ENCODE measurements around the gene KLHL29. TPM values are rescaled to one million over a fixed set of nuclear protein-coding genes. Genes with fewer than 3 reads are reported as not detected.

The KLHL29 gene
- total RNA-seq, 2 experiments from 2014 or later = 2.5 to 2.7 TPM

DNA sequence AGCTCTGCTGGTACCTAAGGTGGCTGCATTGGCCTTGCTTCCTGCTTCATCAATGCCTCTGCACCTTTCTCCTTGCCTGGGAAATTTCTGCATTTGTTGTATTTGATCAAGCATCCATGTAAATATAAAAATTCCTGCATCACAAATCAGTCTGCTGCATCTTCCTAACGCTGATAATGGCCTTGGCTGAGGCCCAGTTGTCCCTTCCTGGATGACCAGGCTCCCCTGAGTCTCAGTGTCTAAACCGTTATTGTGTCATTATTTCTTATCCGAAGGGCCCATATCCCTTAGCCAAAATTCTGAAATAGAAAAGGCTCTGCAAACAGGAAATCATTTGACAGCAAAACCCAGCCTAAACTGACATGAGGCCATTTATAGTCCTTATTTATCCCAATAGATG lies 62.4 kb downstream of the KLHL29 start:
- H3K27ac ChIP-seq (ENCODE audit: low read depth in 1 of 2, low read length in 2 of 2) = no peak overlapping the region
- Mint-ChIP-seq H3K27me3 (no peaks in the 10 kb centered on the region), H3K27ac (no peak overlapping the region), H3K9me3 (no peaks in the 10 kb centered on the region), H3K4me3 (no peak overlapping the region), H3K36me3 (ENCODE audit: low read depth) (no peaks in the 10 kb centered on the region), H3K4me1 (ENCODE audit: low read depth) (peaks cover 9% of the 10 kb centered on the region)
- ATAC-seq (ENCODE audit: poor library complexity) = no peak
- intact Hi-C loops (cut with DNase I, micrococcal nuclease) = no loop called here
- no peak for DNase-seq
- peaks cover under 1 to 2% of the 10 kb centered on the region in 2 experiments for H3K9me3 ChIP-seq (ENCODE audit: control insufficient read depth in 1 of 2, insufficient read depth in 1 of 2, low read length in 2 of 2)
- ChIA-PET CTCF (no interaction called here), POLR2A (no interaction called here)
- no peaks in the 10 kb centered on the region for H3K36me3 ChIP-seq (ENCODE audit: insufficient read depth, low read length)
- TF ChIP-seq, protein P1, sequence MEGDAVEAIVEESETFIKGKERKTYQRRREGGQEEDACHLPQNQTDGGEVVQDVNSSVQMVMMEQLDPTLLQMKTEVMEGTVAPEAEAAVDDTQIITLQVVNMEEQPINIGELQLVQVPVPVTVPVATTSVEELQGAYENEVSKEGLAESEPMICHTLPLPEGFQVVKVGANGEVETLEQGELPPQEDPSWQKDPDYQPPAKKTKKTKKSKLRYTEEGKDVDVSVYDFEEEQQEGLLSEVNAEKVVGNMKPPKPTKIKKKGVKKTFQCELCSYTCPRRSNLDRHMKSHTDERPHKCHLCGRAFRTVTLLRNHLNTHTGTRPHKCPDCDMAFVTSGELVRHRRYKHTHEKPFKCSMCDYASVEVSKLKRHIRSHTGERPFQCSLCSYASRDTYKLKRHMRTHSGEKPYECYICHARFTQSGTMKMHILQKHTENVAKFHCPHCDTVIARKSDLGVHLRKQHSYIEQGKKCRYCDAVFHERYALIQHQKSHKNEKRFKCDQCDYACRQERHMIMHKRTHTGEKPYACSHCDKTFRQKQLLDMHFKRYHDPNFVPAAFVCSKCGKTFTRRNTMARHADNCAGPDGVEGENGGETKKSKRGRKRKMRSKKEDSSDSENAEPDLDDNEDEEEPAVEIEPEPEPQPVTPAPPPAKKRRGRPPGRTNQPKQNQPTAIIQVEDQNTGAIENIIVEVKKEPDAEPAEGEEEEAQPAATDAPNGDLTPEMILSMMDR (IDR thresholded peaks at IDR 0.05) = no peak
- H3K27me3 ChIP-seq (ENCODE audit: control insufficient read depth in 1 of 2, insufficient read depth in 2 of 2, low read length in 2 of 2) = peaks cover 0 to 4% of the 10 kb centered on the region in 2 experiments
- H3K4me1 ChIP-seq (ENCODE audit: insufficient read depth, low read length) = no peaks in the 10 kb centered on the region
- no peak overlapping the region for H3K4me3 ChIP-seq (ENCODE audit: low read length)

- Mint-ChIP-seq H3K9me3 (no peaks in the 10 kb centered on the region), H3K27ac (no peak overlapping the region), H3K4me1 (ENCODE audit: low read depth) (peaks cover 23% of the 10 kb centered on the region), H3K27me3 (peaks cover 9% of the 10 kb centered on the region), H3K36me3 (ENCODE audit: low read depth) (no peaks in the 10 kb centered on the region), H3K4me3 (no peak overlapping the region)
- no peaks in the 10 kb centered on the region for H3K36me3 ChIP-seq (ENCODE audit: insufficient read depth, low read length)
- no peak overlapping the region for H3K4me3 ChIP-seq (ENCODE audit: low read length)
- DNase-seq (no peak), ATAC-seq (ENCODE audit: poor library complexity) (no peak)
- CTCF ChIA-PET = no interaction called here
- peaks cover 9% of the 10 kb centered on the region for H3K4me1 ChIP-seq (ENCODE audit: insufficient read depth, low read length)
- no peak overlapping the region for H3K27ac ChIP-seq (ENCODE audit: low read depth in 1 of 2, low read length in 2 of 2)
- H3K9me3 ChIP-seq (ENCODE audit: control insufficient read depth in 1 of 2, insufficient read depth in 1 of 2, low read length in 2 of 2) = no peaks in the 10 kb centered on the region
- peaks cover 0 to 4% of the 10 kb centered on the region in 2 experiments for H3K27me3 ChIP-seq (ENCODE audit: control insufficient read depth in 1 of 2, insufficient read depth in 2 of 2, low read length in 2 of 2)
- POLR2A ChIA-PET = no interaction called here
- intact Hi-C loops (cut with DNase I, micrococcal nuclease) = no loop called here
- TF ChIP-seq, protein P1 (IDR thresholded peaks at IDR 0.05) = no peak
Observed at GRCh38 chr2:23448906-23449305, 63.9 kb downstream of the KLHL29 start.

- Mint-ChIP-seq H3K4me3 (no peak overlapping the region), H3K27ac (no peak overlapping the region), H3K4me1 (ENCODE audit: low read depth) (peaks cover 27% of the 10 kb centered on the region), H3K27me3 (peaks cover 10% of the 10 kb centered on the region), H3K36me3 (ENCODE audit: low read depth) (no peaks in the 10 kb centered on the region), H3K9me3 (no peaks in the 10 kb centered on the region)
- Histone ChIP-seq H3K36me3 (ENCODE audit: insufficient read depth, low read length) (no peaks in the 10 kb centered on the region), H3K4me3 (ENCODE audit: low read length) (no peak overlapping the region), H3K9me3 (ENCODE audit: control insufficient read depth in 1 of 2, insufficient read depth in 1 of 2, low read length in 2 of 2) (no peaks in the 10 kb centered on the region), H3K27me3 (ENCODE audit: control insufficient read depth in 1 of 2, insufficient read depth in 2 of 2, low read length in 2 of 2) (peaks cover 0 to 4% of the 10 kb centered on the region in 2 experiments), H3K27ac (ENCODE audit: low read depth in 1 of 2, low read length in 2 of 2) (no peak overlapping the region), H3K4me1 (ENCODE audit: insufficient read depth, low read length) (peaks cover 12% of the 10 kb centered on the region)
- intact Hi-C loops (cut with DNase I, micrococcal nuclease) = no loop called here
- ChIA-PET POLR2A (no interaction called here), CTCF (no interaction called here)
- DNase-seq (no peak), ATAC-seq (ENCODE audit: poor library complexity) (no peak)
- TF ChIP-seq, protein P1 (IDR thresholded peaks at IDR 0.05) = no peak
Observed at GRCh38 chr2:23449413-23449812, 64.4 kb downstream of the KLHL29 start.
